Loucy (cell line): ENCODE measurements around the gene SPDYA.

Source experiments
- EZH2phosphoT487 ChIP-seq: fragments of 200-600 bp; IDR thresholded peaks from 2 replicates; pipeline ENCODE4 v1.6.1; 2018; ENCODE audit warnings: antibody characterized with exemption, mild to moderate bottlenecking, moderate library complexity, borderline replicate concordance
- TF ChIP-seq, protein P1 (sequence below): fragments of 200-600 bp; sonication (generic); conservative IDR thresholded peaks from 2 replicates; pipeline ENCODE4 v1.5.1; 2014; ENCODE audit warnings: mild to moderate bottlenecking, antibody characterized with exemption, low read length

GRCh38 chr2:28766070-28766469 lies 44.6 kb upstream of the SPDYA start:
- TF ChIP-seq, protein P1, sequence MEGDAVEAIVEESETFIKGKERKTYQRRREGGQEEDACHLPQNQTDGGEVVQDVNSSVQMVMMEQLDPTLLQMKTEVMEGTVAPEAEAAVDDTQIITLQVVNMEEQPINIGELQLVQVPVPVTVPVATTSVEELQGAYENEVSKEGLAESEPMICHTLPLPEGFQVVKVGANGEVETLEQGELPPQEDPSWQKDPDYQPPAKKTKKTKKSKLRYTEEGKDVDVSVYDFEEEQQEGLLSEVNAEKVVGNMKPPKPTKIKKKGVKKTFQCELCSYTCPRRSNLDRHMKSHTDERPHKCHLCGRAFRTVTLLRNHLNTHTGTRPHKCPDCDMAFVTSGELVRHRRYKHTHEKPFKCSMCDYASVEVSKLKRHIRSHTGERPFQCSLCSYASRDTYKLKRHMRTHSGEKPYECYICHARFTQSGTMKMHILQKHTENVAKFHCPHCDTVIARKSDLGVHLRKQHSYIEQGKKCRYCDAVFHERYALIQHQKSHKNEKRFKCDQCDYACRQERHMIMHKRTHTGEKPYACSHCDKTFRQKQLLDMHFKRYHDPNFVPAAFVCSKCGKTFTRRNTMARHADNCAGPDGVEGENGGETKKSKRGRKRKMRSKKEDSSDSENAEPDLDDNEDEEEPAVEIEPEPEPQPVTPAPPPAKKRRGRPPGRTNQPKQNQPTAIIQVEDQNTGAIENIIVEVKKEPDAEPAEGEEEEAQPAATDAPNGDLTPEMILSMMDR: no peak
- no peak for TF ChIP-seq EZH2phosphoT487
